ENCODE results near the gene UBE3C. TPM values are rescaled to one million over a fixed set of nuclear protein-coding genes. Genes with fewer than 3 reads are reported as not detected.

UBE3C gene
- total RNA-seq, 1 donor, result 95.9 TPM

- Histone ChIP-seq H4K20me1 (ENCODE audit: insufficient read depth, low read length) (no peaks in the 10 kb centered on the region), H3K36me3 (ENCODE audit: insufficient read depth, low read length) (no peaks in the 10 kb centered on the region), H3K4me3 (ENCODE audit: insufficient read depth, low read length) (no peak overlapping the region), H3K4me1 (ENCODE audit: insufficient read depth, low read length) (no peaks in the 10 kb centered on the region), H3K27me3 (ENCODE audit: insufficient read depth, low read length) (no peaks in the 10 kb centered on the region), H3K79me2 (ENCODE audit: insufficient read depth, low read length) (no peaks in the 10 kb centered on the region), H3K9me3 (ENCODE audit: low read depth, low read length) (no peaks in the 10 kb centered on the region), H3K27ac (ENCODE audit: low read depth, low read length) (no peak overlapping the region), H3K4me2 (ENCODE audit: insufficient read depth, low read length) (no peak overlapping the region), H2AFZ (ENCODE audit: low read length) (no peak overlapping the region)
- DNase-seq (ENCODE audit: insufficient read length, low spot score, missing footprints), result peak; percentile 82
- TF ChIP-seq CTCF (IDR thresholded peaks at IDR 0.05; ENCODE audit: extremely low read depth, low read depth, low read length), result no peak
Measured at GRCh38 chr7:157117796-157118195, 20.9 kb upstream of the UBE3C start.

GRCh38 chr7:157120181-157120580, 18.5 kb upstream of the UBE3C start:
- TF ChIP-seq CTCF (IDR thresholded peaks at IDR 0.05; ENCODE audit: extremely low read depth, low read depth, low read length), result no peak
- no peaks in the 10 kb centered on the region for H4K20me1 ChIP-seq (ENCODE audit: insufficient read depth, low read length)
- H3K79me2 ChIP-seq (ENCODE audit: insufficient read depth, low read length), result no peaks in the 10 kb centered on the region
- H3K4me2 ChIP-seq (ENCODE audit: insufficient read depth, low read length), result no peak overlapping the region
- no peaks in the 10 kb centered on the region for H3K36me3 ChIP-seq (ENCODE audit: insufficient read depth, low read length)
- H3K4me3 ChIP-seq (ENCODE audit: insufficient read depth, low read length), result no peak overlapping the region
- no peaks in the 10 kb centered on the region for H3K9me3 ChIP-seq (ENCODE audit: low read depth, low read length)
- peak; percentile 48 for DNase-seq (ENCODE audit: insufficient read length, low spot score, missing footprints)
- H2AFZ ChIP-seq (ENCODE audit: low read length), result no peak overlapping the region
- no peaks in the 10 kb centered on the region for H3K4me1 ChIP-seq (ENCODE audit: insufficient read depth, low read length)
- no peak overlapping the region for H3K27ac ChIP-seq (ENCODE audit: low read depth, low read length)
- no peaks in the 10 kb centered on the region for H3K27me3 ChIP-seq (ENCODE audit: insufficient read depth, low read length)

GRCh38 chr7:157121184-157121715, 17.5 kb upstream of the UBE3C start:
- H3K36me3 ChIP-seq (ENCODE audit: insufficient read depth, low read length), result no peaks in the 10 kb centered on the region
- no peaks in the 10 kb centered on the region for H3K79me2 ChIP-seq (ENCODE audit: insufficient read depth, low read length)
- no peaks in the 10 kb centered on the region for H3K4me1 ChIP-seq (ENCODE audit: insufficient read depth, low read length)
- DNase-seq (ENCODE audit: insufficient read length, low spot score, missing footprints), result no peak
- no peaks in the 10 kb centered on the region for H3K27me3 ChIP-seq (ENCODE audit: insufficient read depth, low read length)
- H3K9me3 ChIP-seq (ENCODE audit: low read depth, low read length), result no peaks in the 10 kb centered on the region
- no peak overlapping the region for H2AFZ ChIP-seq (ENCODE audit: low read length)
- H3K4me3 ChIP-seq (ENCODE audit: insufficient read depth, low read length), result no peak overlapping the region
- no peak overlapping the region for H3K4me2 ChIP-seq (ENCODE audit: insufficient read depth, low read length)
- no peak for TF ChIP-seq CTCF (IDR thresholded peaks at IDR 0.05; ENCODE audit: extremely low read depth, low read depth, low read length)
- no peak overlapping the region for H3K27ac ChIP-seq (ENCODE audit: low read depth, low read length)
- no peaks in the 10 kb centered on the region for H4K20me1 ChIP-seq (ENCODE audit: insufficient read depth, low read length)

- H2AFZ ChIP-seq (ENCODE audit: low read length), result no peak overlapping the region
- no peaks in the 10 kb centered on the region for H3K27me3 ChIP-seq (ENCODE audit: insufficient read depth, low read length)
- H3K36me3 ChIP-seq (ENCODE audit: insufficient read depth, low read length), result no peaks in the 10 kb centered on the region
- no peaks in the 10 kb centered on the region for H3K4me1 ChIP-seq (ENCODE audit: insufficient read depth, low read length)
- H3K79me2 ChIP-seq (ENCODE audit: insufficient read depth, low read length), result no peaks in the 10 kb centered on the region
- H3K27ac ChIP-seq (ENCODE audit: low read depth, low read length), result no peak overlapping the region
- TF ChIP-seq CTCF (IDR thresholded peaks at IDR 0.05; ENCODE audit: extremely low read depth, low read depth, low read length), result no peak
- H3K4me3 ChIP-seq (ENCODE audit: insufficient read depth, low read length), result no peak overlapping the region
- DNase-seq (ENCODE audit: insufficient read length, low spot score, missing footprints), result peak; percentile 34
- H4K20me1 ChIP-seq (ENCODE audit: insufficient read depth, low read length), result no peaks in the 10 kb centered on the region
- no peaks in the 10 kb centered on the region for H3K9me3 ChIP-seq (ENCODE audit: low read depth, low read length)
- no peak overlapping the region for H3K4me2 ChIP-seq (ENCODE audit: insufficient read depth, low read length)
Measured at GRCh38 chr7:157122800-157123495, 15.8 kb upstream of the UBE3C start.
